Measurements from ENCODE around the gene ACADM.
"Not testable (repeated sequence)": the region's sequence is repeated elsewhere in the genome, so short reads cannot be mapped to it uniquely, and the experiment has no call there.

The ACADM gene

GRCh38 chr1:75795703-75796193, 71.2 kb downstream of the ACADM start:
- no peak for DNase-seq (ENCODE audit: low read depth)

- no peak for DNase-seq (ENCODE audit: low read depth)
Observed at GRCh38 chr1:75796376-75797272, 72.1 kb downstream of the ACADM start, which contains the start of gene MSH4. TSS of gene MSH4 (plus strand) at chr1:75796882. CDS start at chr1:75796986, 104 bp downstream.

- DNase-seq (ENCODE audit: low read depth), result no peak
Observed at GRCh38 chr1:75797273-75797588, 72.7 kb downstream of the ACADM start.

GRCh38 chr1:75797606-75798216, 73.2 kb downstream of the ACADM start:
- no peak for DNase-seq (ENCODE audit: low read depth)

GRCh38 chr1:75801480-75801879, 77.0 kb downstream of the ACADM start:
- not testable (repeated sequence) for DNase-seq (ENCODE audit: low read depth)

- no peak for DNase-seq (ENCODE audit: low read depth)
Observed at GRCh38 chr1:75808921-75809320, 84.4 kb downstream of the ACADM start.

GRCh38 chr1:75810113-75810512, 85.6 kb downstream of the ACADM start:
- DNase-seq (ENCODE audit: low read depth), result not testable (repeated sequence)

- DNase-seq (ENCODE audit: low read depth), result no peak
Observed at GRCh38 chr1:75811211-75811981, 86.9 kb downstream of the ACADM start.

- DNase-seq (ENCODE audit: low read depth), result no peak
Observed at GRCh38 chr1:75812065-75812464, 87.6 kb downstream of the ACADM start.

All from activated T-helper 9 cell treated with anti-CD3 and anti-CD28 coated beads, Interleukin-2, amount 50 U/mL, for 16 hours (primary cell).